ENCODE measurements around the gene MPC1L.
A peak's percentile ranks its signal among the peaks of the same experiment; 100 is the strongest.

The MPC1L gene

DNA sequence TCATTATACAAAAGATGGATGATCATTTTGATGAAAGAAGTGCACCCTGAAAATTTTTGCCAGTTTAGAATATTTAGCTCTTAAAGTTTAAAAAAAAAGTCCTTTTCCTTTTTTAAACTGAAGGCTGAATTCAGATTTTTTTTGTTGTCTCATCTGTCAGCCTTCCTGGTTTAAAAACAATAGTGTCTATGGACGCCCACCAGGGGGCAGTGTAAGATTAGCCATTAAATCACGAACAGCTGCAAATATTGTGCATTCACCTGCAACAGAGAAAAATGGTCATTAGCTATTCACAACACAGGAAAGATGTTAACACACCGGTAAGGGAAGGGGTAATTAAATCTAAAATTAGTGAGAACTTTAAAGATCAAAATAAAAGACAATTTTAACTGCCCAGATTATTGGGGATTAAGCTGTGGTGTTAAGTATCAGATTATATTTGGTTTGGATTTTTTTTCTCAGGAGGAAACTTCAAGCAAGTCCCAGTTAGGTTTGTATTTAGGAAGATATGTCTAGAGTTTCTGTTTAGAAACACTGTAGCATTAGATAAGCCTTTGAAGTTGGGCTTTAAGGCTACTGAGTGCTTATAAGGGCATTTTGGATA lies 28.5 kb downstream of the MPC1L start:
- no peak for TF ChIP-seq POLR2A (IDR thresholded peaks at IDR 0.05; ENCODE audit: low read length)
- TF ChIP-seq GATA1 (IDR thresholded peaks at IDR 0.05; ENCODE audit: low read depth, low read length) = no peak
- DNase-seq = peak; percentile 71 to 86

DNA sequence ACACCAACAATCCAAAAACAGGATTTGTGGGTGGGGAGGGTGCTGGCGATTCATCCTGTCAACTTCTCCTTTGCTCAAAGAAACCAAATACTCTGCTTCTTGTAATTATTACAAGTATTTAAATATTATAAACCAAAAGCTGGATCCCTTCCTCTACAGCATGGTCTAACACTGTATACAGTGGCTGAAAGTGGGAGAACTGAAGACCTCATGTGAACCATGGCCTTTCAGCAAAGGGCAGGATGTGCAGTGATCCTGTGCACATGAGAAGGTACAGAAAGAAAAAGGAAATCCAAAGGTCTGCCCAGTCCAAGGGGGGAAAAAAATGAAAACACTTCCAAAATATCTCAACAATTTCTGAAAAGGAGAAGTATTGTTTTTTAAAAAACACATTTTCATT lies 29.4 kb downstream of the MPC1L start:
- no peak for DNase-seq
- TF ChIP-seq POLR2A (IDR thresholded peaks at IDR 0.05; ENCODE audit: low read length) = no peak
- no peak for TF ChIP-seq GATA1 (IDR thresholded peaks at IDR 0.05; ENCODE audit: low read depth, low read length)

DNA sequence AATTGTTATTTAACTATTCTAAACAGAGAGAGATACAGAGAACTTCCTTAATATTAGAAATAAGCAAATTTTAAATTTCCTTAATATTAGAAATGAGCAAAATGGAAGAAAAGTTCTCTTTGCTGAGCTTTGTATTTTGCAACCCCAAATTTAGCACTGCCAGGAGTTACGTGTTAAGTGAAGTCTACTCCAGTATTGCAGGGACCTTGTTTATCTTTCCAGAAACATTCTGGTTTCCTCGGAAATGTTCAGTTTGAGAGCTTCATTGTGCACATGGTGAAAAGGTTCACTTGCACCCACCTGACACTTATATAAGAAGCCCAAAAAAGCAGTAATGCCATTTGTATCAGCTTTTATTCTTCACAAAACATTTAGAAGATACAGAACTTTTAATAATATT lies 30.3 kb downstream of the MPC1L start:
- DNase-seq = no peak
- TF ChIP-seq POLR2A (IDR thresholded peaks at IDR 0.05; ENCODE audit: low read length) = no peak
- no peak for TF ChIP-seq GATA1 (IDR thresholded peaks at IDR 0.05; ENCODE audit: low read depth, low read length)

DNA sequence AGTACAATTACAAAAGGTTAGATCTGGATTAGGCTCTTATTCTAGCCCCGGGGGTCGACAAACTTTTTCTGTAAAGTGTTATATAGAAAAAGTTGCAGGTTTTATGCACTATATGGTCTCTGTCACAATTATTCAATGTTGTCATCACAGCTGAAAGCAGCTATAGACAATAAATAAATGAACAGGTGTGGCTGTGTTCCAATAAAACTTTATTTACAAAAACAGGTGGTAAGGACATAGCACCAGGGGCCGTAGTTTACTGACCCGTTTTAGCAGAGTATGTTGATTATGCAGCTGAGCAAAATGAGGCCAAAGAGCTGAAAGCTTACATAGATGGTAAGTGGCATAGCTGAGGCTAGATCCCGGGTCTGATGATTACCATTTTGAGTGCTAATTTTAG lies 37.2 kb downstream of the MPC1L start:
- DNase-seq = no peak
- no peak for TF ChIP-seq GATA1 (IDR thresholded peaks at IDR 0.05; ENCODE audit: low read depth, low read length)
- no peak for TF ChIP-seq POLR2A (IDR thresholded peaks at IDR 0.05; ENCODE audit: low read length)

DNA sequence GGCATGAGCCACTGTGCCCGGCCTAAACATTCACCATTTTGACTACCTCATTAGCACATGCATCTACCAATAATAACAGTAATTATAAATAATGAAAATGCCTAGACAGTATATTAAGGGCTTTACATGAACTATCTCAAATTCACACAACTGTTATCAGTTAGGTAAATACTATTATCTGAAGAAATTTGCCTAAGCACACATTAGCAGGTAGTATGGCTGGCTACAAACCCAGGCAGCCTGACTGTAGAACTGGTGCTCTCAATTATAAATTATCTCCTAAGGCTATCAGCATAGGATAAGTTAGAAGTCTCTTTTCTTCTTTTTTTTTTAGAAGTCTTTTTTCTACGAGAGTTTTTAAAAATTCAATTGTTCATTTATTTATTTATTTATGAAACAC lies 38.3 kb downstream of the MPC1L start:
- no peak for DNase-seq
- TF ChIP-seq GATA1 (IDR thresholded peaks at IDR 0.05; ENCODE audit: low read depth, low read length) = no peak
- no peak for TF ChIP-seq POLR2A (IDR thresholded peaks at IDR 0.05; ENCODE audit: low read length)

DNA sequence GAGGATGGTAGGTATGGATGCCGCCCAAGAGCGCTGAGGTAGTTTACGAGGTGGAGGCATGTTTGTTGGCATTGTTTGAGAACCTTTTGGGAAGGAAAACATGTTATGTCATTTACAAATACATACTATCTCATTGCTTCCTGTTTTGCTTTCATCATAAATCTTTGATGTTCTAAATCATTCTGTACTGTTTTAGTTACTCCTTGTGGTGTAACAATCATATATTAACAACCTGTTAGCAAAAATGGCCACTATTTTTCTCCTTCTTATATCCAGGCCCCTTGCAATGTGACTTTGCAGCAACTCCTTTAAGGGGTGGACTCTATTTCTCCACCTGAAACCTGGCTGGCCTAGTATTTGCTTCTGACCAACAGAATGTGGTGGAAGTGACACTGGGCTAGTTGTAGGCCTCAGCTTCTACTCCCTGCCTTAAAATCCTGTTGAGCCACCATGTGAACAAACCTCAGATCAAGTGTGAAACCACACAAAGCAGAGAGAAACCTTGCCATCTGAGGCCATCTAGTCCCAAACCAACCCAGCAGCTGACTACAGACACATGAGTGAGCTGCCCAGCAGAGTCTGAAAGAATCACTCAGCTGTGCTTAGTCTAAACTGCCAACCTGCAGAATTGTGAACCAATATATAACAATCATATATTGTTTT lies 40.0 kb downstream of the MPC1L start:
- no peak for DNase-seq
- TF ChIP-seq POLR2A (IDR thresholded peaks at IDR 0.05; ENCODE audit: low read length) (no peak), GATA1 (IDR thresholded peaks at IDR 0.05; ENCODE audit: low read depth, low read length) (no peak)

DNA sequence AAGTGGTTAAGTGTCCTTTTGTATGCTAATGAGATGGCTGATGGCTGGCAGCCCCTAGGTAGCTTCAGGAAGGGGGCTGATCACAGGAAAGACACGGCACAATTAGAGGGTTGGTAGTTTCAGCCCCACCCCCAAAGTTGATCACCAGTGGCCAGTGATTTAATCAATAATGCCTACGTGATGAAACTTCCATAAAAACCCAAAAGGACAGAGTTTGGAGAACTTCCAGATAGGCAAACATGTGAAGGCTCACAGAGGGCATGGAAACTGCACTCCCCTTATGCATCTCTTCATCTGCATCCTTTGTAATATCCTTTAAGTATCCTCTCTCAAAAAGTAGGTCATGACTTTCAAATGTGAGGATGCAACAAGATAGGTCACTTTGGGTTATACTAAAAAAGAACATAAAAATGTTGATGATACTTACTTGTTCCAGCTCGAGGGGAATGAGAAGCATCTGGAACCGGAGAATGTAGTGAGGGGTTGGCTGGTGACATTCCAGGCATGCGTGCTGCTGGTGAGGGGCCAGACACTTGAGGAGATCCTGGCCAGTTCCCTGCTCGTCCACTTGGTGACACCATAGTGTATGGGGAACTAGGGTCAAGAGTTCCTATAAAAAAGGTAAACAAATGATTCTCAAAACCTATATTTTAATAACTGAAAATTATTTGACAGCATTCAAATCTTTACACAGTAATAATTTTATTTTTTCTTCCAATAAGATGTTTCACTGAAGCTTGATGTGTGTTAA lies 40.8 kb downstream of the MPC1L start:
- TF ChIP-seq POLR2A (IDR thresholded peaks at IDR 0.05; ENCODE audit: low read length) = no peak
- no peak for TF ChIP-seq GATA1 (IDR thresholded peaks at IDR 0.05; ENCODE audit: low read depth, low read length)
- DNase-seq = peak in 1 of 2 experiments; percentile 16

DNA sequence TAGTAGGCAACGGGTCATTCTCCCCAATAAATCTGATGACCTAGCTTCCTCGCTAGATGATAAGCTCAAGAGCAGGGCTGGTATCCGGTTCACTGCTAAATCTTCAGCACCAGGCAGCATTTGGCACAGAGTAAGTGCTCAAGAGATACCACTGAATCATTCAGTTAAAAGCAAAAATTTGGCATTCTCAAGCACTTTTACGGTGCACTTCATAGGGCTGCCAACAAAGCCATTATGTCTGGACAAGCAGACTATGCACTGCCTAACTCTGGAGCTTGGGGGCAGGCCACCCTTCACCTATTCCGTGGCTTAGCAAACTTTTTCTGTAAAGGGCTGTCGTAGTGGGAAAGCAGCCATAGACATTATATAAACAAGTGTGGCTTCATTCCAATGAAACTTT lies 47.9 kb downstream of the MPC1L start:
- DNase-seq = no peak
- TF ChIP-seq GATA1 (IDR thresholded peaks at IDR 0.05; ENCODE audit: low read depth, low read length) (no peak), POLR2A (IDR thresholded peaks at IDR 0.05; ENCODE audit: low read length) (no peak)
